Measurements from ENCODE around the gene AKAP4.

Gene AKAP4, protein sequence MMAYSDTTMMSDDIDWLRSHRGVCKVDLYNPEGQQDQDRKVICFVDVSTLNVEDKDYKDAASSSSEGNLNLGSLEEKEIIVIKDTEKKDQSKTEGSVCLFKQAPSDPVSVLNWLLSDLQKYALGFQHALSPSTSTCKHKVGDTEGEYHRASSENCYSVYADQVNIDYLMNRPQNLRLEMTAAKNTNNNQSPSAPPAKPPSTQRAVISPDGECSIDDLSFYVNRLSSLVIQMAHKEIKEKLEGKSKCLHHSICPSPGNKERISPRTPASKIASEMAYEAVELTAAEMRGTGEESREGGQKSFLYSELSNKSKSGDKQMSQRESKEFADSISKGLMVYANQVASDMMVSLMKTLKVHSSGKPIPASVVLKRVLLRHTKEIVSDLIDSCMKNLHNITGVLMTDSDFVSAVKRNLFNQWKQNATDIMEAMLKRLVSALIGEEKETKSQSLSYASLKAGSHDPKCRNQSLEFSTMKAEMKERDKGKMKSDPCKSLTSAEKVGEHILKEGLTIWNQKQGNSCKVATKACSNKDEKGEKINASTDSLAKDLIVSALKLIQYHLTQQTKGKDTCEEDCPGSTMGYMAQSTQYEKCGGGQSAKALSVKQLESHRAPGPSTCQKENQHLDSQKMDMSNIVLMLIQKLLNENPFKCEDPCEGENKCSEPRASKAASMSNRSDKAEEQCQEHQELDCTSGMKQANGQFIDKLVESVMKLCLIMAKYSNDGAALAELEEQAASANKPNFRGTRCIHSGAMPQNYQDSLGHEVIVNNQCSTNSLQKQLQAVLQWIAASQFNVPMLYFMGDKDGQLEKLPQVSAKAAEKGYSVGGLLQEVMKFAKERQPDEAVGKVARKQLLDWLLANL

DNA sequence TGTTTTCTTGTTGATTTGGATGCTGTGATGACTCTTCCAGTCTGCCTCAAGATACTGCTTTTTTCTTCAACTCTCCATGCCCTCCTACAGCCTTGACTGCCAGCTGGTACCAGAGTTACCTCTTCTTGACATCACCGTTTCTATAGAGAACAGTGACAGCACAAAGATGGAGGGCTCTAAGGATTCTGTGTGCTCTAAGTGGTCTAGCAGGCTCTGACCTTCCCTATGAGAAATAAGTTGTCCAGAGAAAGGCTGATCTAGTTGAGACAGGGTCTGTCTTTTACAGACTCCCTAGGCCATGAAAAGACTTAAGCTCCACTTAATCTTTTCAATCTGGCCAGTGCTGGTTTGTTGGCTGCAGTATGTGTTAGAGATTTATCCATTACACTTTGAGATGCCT is at the start of gene AKAP4:
TSS of gene AKAP4 (minus strand) at position 101 of the 400 bp plus-strand sequence. CDS start 118 bp downstream, outside the sequence.
- no peak for DNase-seq (ENCODE audit: low read depth)

DNA sequence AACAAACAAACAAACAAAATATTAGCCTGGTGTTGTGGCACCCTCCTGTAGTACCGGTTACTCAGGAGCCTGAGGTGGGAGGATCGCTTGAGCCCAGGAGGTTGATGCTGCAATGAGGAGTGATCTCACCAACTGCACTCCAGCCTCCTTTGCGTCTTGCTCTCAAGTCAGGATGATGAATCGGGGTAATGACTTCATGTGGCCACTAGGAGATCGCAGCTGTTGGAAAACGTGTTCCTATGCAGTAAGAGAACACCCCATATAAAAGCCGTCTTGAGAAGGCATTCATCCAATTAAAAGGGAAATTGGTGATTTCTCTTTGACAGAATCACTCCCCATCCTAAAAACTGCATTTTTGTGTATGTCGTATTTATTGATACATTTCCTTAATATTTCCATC is 10.7 kb upstream of the AKAP4 start:
- no peak for DNase-seq (ENCODE audit: low read depth)

DNA sequence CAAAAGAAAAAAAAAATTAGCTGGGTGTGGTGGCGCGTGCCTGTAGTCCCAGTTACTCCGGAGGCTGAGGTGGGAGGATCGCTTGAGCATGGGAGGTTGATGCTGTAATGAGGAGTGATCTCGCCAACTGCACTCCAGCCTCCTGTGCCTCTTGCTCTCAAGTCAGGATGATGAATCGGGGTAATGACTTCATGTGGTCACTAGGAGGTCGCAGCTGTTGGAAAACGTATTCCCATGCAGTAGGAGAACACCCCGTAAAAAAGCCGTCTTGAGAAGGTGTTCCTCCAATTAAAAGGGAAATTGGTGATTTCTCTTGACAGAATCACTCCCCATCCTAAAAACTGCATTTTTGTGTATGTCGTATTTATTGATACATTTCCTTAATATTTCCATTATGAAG is 5.9 kb upstream of the AKAP4 start:
- no peak for DNase-seq (ENCODE audit: low read depth)

DNA sequence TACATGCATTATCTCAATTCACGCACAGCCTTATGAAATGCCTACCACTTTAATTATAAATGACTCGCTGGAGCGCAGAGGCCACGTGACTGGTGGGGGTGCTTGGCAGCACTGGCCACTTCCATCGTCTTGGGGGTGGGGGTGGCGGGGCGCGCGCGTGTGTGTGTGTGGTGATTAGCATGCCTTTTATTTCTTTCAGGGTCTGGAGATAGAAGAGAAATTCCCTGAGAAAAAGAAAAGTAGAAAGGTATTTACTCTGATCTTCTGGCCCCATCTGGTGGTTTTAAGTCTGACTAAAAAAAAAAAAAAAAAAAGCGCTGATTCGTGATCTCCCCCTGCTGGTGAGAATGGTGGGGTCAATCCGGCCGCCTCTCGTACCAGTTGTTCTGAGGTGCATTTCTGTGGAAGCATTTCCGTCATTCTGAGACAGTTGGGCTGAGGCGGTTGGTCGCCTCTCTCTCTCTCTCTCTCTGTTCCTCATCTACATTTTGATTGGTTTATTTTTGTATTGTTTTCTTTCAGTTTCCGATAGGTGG is 3.6 kb upstream of the AKAP4 start, which contains the start of gene CCNB3:
TSS of gene CCNB3 (plus strand) at position 402 of the 536 bp plus-strand sequence. CDS start 80,399 bp downstream, outside the sequence.
- peak; percentile 49 for DNase-seq (ENCODE audit: low read depth)

DNA sequence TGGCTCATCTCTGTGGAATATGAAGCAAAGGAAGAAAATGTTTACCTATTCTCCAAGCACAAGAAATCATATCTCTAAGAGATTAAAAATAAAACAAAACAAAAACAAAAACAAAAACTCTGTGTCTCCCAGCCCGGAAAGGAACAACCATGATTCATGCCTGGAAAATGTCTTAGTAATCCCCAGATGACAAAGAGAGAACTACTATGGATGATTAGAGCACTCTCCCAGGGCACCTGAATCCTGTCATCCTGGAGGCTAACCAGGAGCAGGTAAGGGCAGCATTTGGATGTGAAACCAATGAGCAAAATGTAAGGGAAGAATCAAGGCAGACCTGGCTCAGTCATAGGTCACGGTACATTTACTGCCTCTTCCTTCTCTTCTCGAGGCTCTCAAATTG is 1.7 kb upstream of the AKAP4 start:
- DNase-seq (ENCODE audit: low read depth): no peak

DNA sequence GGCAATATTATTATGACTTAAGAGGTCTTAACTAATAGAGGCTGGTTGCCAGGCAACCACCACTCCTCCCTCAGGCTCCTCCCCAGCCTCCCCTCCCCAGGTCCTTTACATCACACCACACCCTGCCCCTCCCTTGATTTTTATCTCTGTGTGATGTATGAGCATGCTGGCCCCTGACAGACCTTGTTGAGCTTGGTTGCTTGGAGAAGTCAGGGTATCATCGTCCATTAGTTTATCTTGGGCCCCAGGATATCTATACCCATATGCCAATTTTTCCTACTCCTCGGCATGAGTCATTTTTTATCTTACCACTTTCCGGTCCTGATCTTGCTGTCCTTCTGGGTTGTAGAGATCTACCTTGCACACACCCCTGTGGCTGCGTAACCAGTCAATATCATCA is 2.5 kb downstream of the AKAP4 start:
- DNase-seq (ENCODE audit: low read depth): no peak

DNA sequence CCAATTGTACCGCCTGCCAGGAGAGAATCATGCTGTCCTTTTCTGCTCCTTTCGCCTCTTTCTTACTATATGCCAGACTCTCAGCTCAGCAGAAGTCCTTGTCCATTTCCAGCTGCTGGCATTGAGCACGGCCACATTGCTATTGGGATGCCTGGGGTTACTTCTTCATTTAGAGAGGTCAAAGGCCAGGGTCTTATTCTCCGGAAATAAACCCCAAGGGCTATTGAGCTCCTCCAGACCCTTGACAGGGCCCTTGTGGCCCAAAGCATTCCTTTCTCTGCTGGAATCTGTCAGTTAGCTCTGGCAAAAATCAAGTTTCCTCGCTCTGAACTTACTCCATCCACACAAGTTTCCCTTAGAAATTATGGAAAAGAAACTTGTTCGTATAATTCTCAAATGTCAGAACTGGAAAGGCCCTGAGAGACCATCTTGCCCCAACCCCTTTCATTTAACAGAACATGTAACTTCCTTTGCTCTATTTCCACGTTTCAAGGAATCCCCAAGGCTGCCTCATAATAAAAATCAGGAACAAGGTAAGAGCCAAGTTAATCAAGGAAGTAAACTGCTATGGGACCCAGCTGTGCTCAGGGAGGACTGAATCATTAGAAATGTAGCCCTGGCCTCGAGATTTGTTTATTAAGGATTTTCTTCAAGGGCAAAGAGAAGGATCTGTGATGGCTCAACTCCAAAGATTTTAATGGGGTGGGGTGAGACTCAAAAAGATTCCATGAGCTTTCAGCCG is 11.8 kb downstream of the AKAP4 start:
- DNase-seq (ENCODE audit: low read depth): no peak

DNA sequence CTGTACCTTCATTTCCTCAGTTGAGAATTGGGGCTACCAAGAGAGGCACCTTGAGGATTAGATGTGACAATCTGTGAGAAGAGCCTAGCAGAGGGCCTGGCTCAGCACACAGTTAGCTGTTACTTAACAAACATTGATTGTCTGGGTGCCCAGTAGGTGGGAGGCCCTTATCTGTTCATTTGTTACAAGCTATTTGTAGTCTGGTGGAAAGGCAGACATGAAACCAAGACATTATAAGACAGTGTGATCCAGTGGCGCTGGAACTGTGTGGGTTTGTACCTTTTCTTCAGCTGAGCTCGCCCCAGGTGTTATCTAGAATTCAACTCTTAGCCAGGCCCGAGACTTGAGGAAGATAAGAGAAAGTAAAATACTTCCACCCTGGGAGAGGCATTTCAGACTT is 16.9 kb downstream of the AKAP4 start:
- DNase-seq (ENCODE audit: low read depth): no peak

DNA sequence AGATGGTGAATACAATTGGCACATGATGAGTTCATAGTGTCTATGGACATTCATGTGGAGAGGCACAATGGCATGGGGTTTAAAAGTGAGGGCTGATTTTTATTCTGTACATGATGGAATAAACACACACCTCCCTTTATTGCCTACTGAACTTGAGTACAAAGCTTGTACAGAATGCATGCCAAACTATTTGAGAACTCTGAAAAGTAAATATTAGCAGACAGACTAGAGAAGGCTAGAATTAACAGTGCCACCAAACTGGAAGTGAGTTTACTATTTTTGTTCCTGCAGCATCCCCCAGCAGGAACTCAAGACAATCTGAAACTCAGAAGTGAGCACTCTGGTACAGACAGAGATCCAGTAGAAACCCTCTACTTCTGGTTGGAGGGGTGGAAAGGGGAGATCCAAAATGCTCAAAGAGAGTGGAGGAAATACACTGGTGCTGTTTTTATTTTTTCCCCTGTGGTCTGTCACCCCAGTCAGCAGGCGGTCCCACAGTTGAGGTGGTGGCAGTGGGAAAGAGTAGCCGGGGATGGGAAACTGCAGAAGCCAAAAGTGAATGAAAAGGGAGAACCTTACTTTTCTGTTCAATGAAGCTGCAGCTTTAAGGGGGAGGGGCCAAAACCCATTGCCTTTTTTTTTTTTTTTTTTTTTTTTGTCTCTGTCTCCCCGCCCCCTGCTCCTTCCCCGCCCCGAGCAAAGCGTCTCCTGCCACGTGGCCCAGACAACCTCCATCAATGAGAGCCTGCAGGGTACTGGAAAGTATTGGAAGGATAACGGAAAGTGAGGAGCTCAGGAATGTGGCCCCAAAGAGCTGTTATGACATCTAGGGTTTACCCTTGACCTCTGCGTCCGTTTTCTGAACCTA is 20.5 kb downstream of the AKAP4 start:
- no peak for DNase-seq (ENCODE audit: low read depth)

DNA sequence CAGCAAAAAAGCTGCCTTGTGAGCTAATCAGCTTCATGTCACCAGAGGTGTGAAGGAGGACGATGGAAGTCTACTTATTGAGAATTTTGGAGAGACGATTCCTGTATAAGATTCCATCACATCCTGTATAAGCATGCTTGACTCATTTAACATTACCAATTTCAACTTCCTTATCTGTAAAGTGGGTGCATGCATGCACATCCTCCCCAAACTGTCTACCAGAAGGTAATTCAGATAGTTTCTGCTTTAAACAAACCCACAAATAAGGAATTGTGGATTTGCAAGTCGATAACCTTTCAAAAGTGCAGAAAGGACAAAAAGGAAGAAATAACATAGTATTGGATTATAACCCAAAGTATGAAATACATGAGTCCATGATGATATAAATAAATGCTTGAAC is 31.1 kb downstream of the AKAP4 start:
- DNase-seq (ENCODE audit: low read depth): no peak

DNA sequence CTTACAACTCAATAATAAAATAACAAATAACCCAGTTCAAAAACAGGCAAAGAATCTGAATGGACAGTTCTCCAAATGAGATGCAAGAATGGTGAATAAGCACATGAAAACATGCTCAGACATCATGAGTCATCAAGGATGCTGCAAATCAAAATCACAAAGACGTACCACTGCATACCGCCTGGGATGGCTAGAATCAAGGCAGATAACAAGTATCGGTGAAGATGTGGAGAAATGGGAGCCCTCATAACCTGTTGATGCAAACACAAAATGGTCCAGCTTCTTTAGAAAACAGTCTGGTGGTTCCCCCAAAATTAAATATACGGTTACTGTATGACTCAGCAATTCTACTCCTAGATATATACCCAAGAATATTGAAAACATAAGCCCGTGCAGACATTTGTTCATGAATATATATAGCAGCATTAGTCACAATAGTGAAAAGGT is 32.5 kb downstream of the AKAP4 start:
- DNase-seq (ENCODE audit: low read depth): no peak

DNA sequence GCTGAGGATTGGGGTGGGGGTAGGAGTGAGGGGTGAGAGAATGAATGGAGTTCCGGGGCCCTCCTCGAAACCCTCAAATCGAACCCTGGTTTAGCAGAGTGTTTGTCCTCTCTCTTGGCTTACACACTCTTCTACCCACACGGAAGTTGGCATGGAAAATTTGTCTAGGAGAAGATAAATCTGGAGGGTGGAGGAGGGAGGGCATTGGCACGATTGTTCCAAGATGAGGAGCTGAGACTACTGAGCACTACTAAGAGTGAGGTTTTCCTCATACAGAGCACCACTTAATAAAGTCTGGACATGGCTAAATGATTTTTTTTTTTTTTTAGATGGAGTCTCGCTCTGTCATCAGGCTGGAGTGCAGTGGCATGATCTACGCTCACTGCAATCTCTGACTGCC is 33.4 kb downstream of the AKAP4 start:
- DNase-seq (ENCODE audit: low read depth): no peak

DNA sequence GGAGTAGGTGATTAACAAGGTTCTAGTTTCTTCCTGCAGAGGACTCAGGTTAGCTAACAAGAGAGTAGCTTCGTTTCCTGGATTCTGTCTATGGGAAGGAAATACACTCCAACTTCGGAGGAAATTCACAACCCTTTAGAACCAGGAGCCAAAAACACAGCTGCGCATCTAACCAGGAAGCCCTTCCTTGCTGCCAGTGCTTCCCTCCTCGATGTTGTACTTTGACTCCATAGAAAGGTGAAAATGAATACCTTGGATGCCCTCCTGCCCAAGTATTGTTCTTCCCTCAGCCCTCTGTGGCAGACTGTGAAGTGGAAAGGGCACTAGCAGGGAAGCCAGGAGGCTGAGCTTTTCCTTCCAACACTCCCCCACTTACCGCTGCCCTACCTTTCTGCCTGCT is 35.1 kb downstream of the AKAP4 start:
- no peak for DNase-seq (ENCODE audit: low read depth)

DNA sequence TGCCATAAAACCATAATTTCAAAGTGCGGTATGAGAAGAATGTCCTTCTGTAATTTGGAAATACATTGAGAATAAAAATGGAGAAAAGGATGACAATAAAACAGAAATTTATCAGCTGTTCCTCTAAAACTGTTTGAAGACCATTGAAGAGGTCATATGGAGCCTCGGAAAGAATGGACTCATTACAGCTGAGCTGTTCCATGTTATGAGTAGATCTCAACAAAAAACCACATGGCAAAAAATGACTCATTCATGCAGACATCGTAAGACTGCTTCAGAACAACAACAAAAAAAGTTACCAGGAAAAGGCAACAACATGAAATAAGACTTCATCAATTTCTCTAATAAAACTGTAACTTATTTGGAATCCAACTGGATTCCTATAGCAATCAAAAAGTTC is 39.7 kb downstream of the AKAP4 start:
- DNase-seq (ENCODE audit: low read depth): no peak

DNA sequence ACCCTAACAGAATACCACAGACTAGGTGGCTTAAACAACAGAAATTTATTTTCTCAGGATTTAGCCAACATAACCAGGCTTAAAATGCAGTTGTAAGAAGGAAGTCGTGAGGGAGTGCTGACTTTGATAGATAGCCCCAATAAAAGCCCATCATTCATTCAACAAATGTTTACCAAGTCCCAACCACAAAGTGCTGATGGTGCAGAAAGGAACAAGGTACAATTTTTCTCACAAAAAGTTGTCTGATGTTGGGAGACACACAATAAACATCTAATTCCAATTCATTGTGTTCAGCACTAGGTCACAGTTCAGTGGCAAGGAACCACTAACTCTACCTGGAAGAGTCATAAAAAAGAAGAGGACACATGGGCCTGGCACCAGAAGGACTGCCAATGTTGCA is 42.2 kb downstream of the AKAP4 start:
- no peak for DNase-seq (ENCODE audit: low read depth)

DNA sequence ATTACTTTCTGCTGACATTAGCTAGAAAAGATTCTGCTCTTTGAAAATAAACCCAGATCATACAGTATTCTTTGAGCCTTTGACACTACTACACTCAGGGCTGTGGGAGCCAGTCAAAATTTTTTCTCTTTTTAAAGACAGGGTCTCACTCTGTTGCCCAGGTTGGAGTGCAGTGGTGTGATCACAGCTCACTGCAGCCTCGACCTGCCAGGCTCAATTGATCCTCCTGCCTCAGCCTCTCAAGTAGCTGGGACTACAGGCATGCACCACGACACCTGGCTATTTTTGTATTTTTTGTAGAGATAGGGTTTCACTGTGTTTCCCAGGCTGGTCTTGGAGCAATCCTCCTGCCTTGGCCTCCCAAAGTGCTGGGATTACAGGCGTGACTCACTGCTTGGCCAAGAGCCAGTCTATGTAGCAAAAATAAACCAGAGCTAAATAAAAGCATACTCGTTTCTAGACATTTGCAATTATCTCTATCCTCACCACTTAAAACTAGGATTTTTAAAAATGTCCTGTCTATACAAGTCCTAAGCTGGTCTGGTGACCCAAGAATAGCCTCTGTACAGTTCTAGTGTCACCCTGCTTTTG is 43.2 kb downstream of the AKAP4 start:
- peak; percentile 2 for DNase-seq (ENCODE audit: low read depth)

DNA sequence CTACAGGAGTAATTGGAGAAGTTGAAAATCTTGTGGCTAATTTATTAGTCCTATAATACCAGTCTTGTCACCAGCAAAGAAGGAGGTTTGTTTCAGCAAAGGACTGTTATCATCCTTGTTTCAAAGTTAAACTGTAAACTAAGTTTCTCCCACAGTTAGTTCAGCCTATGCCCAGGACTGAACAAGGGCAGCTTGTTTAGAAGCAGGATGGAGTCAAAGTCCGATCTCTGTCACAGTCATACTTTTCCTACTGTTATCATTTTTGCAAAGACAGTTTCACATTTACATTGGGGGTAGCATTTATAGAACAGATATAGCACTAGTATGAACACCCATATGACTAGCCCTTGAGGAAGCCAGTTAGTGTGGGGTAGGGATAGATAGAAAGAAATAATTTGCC is 46.4 kb downstream of the AKAP4 start:
- DNase-seq (ENCODE audit: low read depth): no peak

DNA sequence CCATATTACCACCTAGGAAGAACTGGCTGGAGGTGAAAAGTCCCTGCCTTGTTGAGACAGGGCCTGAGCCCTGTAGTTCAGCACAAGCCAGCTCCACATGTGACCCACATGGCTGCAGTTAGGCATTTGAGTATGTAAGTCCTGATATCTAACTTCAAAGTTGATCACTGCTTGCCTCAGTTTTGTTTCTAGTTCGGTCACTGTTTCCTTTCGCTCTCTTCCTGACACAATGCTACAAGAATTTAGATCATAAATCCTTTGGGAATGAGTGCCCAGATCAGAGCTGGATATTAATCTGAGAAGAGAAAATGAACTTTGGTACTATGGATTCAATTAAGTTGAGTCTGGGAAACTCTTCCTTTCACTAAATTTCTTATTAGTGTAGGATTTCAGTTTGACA is 48.4 kb downstream of the AKAP4 start:
- no peak for DNase-seq (ENCODE audit: low read depth)

DNA sequence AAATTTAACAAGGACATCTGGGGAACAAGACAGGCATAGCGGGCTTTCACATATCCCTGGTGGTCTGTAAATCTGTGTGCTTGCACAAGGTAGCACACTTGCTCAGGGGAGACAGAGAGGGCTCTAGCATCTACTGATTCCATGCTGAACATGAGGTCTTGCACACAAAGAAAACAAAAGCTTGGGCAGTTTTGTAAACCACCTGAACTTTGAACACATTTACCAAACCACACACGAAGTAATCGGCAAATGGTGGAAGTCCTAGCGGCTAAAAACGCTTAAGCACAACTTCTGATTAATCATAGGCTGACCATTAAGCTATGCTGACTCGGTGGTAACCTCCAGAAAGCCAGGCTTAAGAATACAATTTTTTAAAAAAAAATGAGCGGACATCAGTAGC is 52.8 kb downstream of the AKAP4 start:
- DNase-seq (ENCODE audit: low read depth): no peak

All from fibroblast of the conjunctiva (primary cell).